Measurements from ENCODE around the gene PSMC3IP. TPM values are rescaled to one million over a fixed set of nuclear protein-coding genes. Genes with fewer than 3 reads are reported as not detected.

The PSMC3IP gene
- total and polyA plus RNA-seq, 11 donors = 0.71 to 4.1 (median 2.1) TPM

GRCh38 chr17:42525221-42525620 is 52.3 kb downstream of the PSMC3IP start:
- no peaks in the 10 kb centered on the region for H3K27me3 ChIP-seq
- peaks cover 6 to 61% (median 48%) of the 10 kb centered on the region in 12 donors for H3K4me1 ChIP-seq
- no peak for ATAC-seq
- H3K27ac ChIP-seq = peak overlapping the region in 9 of 12 donors; percentile 52 to 97 (median 74)
- TF ChIP-seq POLR2A (IDR thresholded peaks at IDR 0.05) (no peak), CTCF (IDR thresholded peaks at IDR 0.05) (no peak)
- no peak for DNase-seq
- no peaks in the 10 kb centered on the region for H3K9me3 ChIP-seq
- intact Hi-C loops (cut with DNase I) = loop anchor here in 4 of 10 donors (5.0 to 10.0 kb wide), 4 partner anchors 93 to 343 kb away; partner anchors contain the start of genes CAVIN1 (in 2 of the 4) and KCNH4 (in 1 of the 4)
- no peak overlapping the region for H3K4me3 ChIP-seq
- H3K36me3 ChIP-seq = peaks cover 0 to 30% (median 0%) of the 10 kb centered on the region in 9 donors
- WGBS, 4 donors = 76 to 93% (median 85%) methylated on average over 2 of the region's 2 CpGs

GRCh38 chr17:42522798-42523278 is 54.7 kb downstream of the PSMC3IP start:
- 85 to 93% (median 91%) methylated on average over 6 to 8 of the region's 8 CpGs for WGBS, 4 donors
- intact Hi-C loops (cut with DNase I) = loop anchor here in 4 of 10 donors (2.0 to 10.0 kb wide), 4 partner anchors 98 to 211 kb away; partner anchors contain the start of gene CAVIN1 (in 4 of the 4)
- DNase-seq = no peak

More at GRCh38 chr17:42522798-42523278, 54.7 kb downstream of the PSMC3IP start:
- ATAC-seq = no peak
- H3K36me3 ChIP-seq = peaks cover 0 to 30% (median 0%) of the 10 kb centered on the region in 9 donors
- H3K4me3 ChIP-seq = no peak overlapping the region
- H3K9me3 ChIP-seq = no peaks in the 10 kb centered on the region
- H3K27ac ChIP-seq = peak overlapping the region in 11 of 12 donors; percentile 84 to 97 (median 91)
- H3K27me3 ChIP-seq = no peaks in the 10 kb centered on the region
- no peak for TF ChIP-seq CTCF (IDR thresholded peaks at IDR 0.05)
- no peak for TF ChIP-seq POLR2A (IDR thresholded peaks at IDR 0.05)
- H3K4me1 ChIP-seq = peaks cover 16 to 85% (median 72%) of the 10 kb centered on the region in 12 donors

Other genes starting within 250 kb of the PSMC3IP start
- 100 to 1,000 TPM; 111 to 614 (median 148) TPM for gene STAT3, start 189.3 kb downstream of the PSMC3IP start, total RNA-seq
- gene STAT3, start 189.3 kb downstream of the PSMC3IP start, polyA plus RNA-seq = 100 to 1,000 TPM in 1 of 2 donors, 10 to 100 TPM in 1; 36.0 to 152 TPM
- 100 to 1,000 TPM; 195 to 318 (median 253) TPM for gene CAVIN1, start 154.5 kb downstream of the PSMC3IP start, total RNA-seq
- 100 to 1,000 TPM; 140 to 281 TPM for gene CAVIN1, start 154.5 kb downstream of the PSMC3IP start, polyA plus RNA-seq
- gene ATP6V0A1, start 118.9 kb downstream of the PSMC3IP start, total RNA-seq = 10 to 100 TPM; 30.3 to 65.9 (median 35.9) TPM
- 10 to 100 TPM; 24.3 to 40.6 TPM for gene ATP6V0A1, start 118.9 kb downstream of the PSMC3IP start, polyA plus RNA-seq
- gene NAGLU, start 41.5 kb downstream of the PSMC3IP start, total RNA-seq = 10 to 100 TPM in 8 of 9 donors, 1 to 10 TPM in 1; 8.4 to 22.0 (median 12.5) TPM
- 10 to 100 TPM; 10.4 to 19.1 TPM for gene NAGLU, start 41.5 kb downstream of the PSMC3IP start, polyA plus RNA-seq
- 1 to 10 TPM in 3 of 9 donors, under 1 TPM in 5, not detected in 1; 0.32 to 1.7 (median 0.97) TPM for gene HSD17B1, start 24.8 kb downstream of the PSMC3IP start, total RNA-seq
- gene HSD17B1, start 24.8 kb downstream of the PSMC3IP start, polyA plus RNA-seq = 1 to 10 TPM; 1.2 to 1.8 TPM
- 10 to 100 TPM; 24.3 to 50.4 (median 33.2) TPM for gene COASY, start 15.6 kb downstream of the PSMC3IP start, total RNA-seq
- 10 to 100 TPM; 37.5 to 59.1 TPM for gene COASY, start 15.6 kb downstream of the PSMC3IP start, polyA plus RNA-seq
- 10 to 100 TPM; 48.1 to 76.2 (median 57.9) TPM for gene MLX, start 10.6 kb downstream of the PSMC3IP start, total RNA-seq
- gene MLX, start 10.6 kb downstream of the PSMC3IP start, polyA plus RNA-seq = 10 to 100 TPM; 53.1 to 71.7 TPM
- gene RETREG3, start 31.6 kb upstream of the PSMC3IP start, total RNA-seq = 10 to 100 TPM; 21.3 to 39.0 (median 28.3) TPM
- gene RETREG3, start 31.6 kb upstream of the PSMC3IP start, polyA plus RNA-seq = 10 to 100 TPM; 12.2 to 16.8 TPM
- gene TUBG1, start 32.0 kb upstream of the PSMC3IP start, total RNA-seq = 10 to 100 TPM; 31.5 to 80.1 (median 49.3) TPM
- gene TUBG1, start 32.0 kb upstream of the PSMC3IP start, polyA plus RNA-seq = 100 to 1,000 TPM in 1 of 2 donors, 10 to 100 TPM in 1; 46.4 to 112 TPM
- 10 to 100 TPM; 11.0 to 28.2 (median 16.7) TPM for gene TUBG2, start 81.6 kb upstream of the PSMC3IP start, total RNA-seq
- 10 to 100 TPM in 1 of 2 donors, 1 to 10 TPM in 1; 8.6 to 15.3 TPM for gene TUBG2, start 81.6 kb upstream of the PSMC3IP start, polyA plus RNA-seq
- gene PLEKHH3, start 99.3 kb upstream of the PSMC3IP start, total RNA-seq = 10 to 100 TPM; 17.8 to 25.9 (median 23.6) TPM
- gene PLEKHH3, start 99.3 kb upstream of the PSMC3IP start, polyA plus RNA-seq = 10 to 100 TPM; 19.5 to 19.9 TPM
- 1 to 10 TPM; 1.2 to 3.1 (median 2.1) TPM for gene CCR10, start 104.1 kb upstream of the PSMC3IP start, total RNA-seq
- gene CCR10, start 104.1 kb upstream of the PSMC3IP start, polyA plus RNA-seq = 1 to 10 TPM; 1.1 to 2.1 TPM
- 10 to 100 TPM in 1 of 9 donors, 1 to 10 TPM in 8; 1.3 to 17.9 (median 3.1) TPM for gene CNTNAP1, start 104.8 kb upstream of the PSMC3IP start, total RNA-seq
- 1 to 10 TPM; 2.2 to 4.3 TPM for gene CNTNAP1, start 104.8 kb upstream of the PSMC3IP start, polyA plus RNA-seq
- 10 to 100 TPM; 29.7 to 50.2 (median 41.5) TPM for gene EZH1, start 167.3 kb upstream of the PSMC3IP start, total RNA-seq
- gene EZH1, start 167.3 kb upstream of the PSMC3IP start, polyA plus RNA-seq = 10 to 100 TPM; 18.8 to 23.8 TPM
- gene RAMP2, start 183.5 kb upstream of the PSMC3IP start, total RNA-seq = 10 to 100 TPM; 31.2 to 58.3 (median 39.7) TPM
- gene RAMP2, start 183.5 kb upstream of the PSMC3IP start, polyA plus RNA-seq = 10 to 100 TPM; 33.1 to 82.0 TPM
- 10 to 100 TPM; 32.7 to 50.4 (median 37.9) TPM for gene VPS25, start 195.7 kb upstream of the PSMC3IP start, total RNA-seq
- 10 to 100 TPM; 33.1 to 88.4 TPM for gene VPS25, start 195.7 kb upstream of the PSMC3IP start, polyA plus RNA-seq
- 1 to 10 TPM in 1 of 9 donors, not detected in 8; 1.2 TPM for gene WNK4, start 202.9 kb upstream of the PSMC3IP start, total RNA-seq
- not detected for gene WNK4, start 202.9 kb upstream of the PSMC3IP start, polyA plus RNA-seq
- 10 to 100 TPM; 56.2 to 97.1 (median 71.8) TPM for gene COA3, start 221.0 kb upstream of the PSMC3IP start, total RNA-seq
- gene COA3, start 221.0 kb upstream of the PSMC3IP start, polyA plus RNA-seq = 100 to 1,000 TPM; 110 to 136 TPM
- gene CNTD1, start 221.1 kb upstream of the PSMC3IP start, total RNA-seq = not detected
- under 1 TPM; 0.10 to 0.38 TPM for gene CNTD1, start 221.1 kb upstream of the PSMC3IP start, polyA plus RNA-seq
- gene BECN1, start 246.6 kb upstream of the PSMC3IP start, total RNA-seq = 10 to 100 TPM; 70.8 to 94.9 (median 79.8) TPM
- gene BECN1, start 246.6 kb upstream of the PSMC3IP start, polyA plus RNA-seq = 10 to 100 TPM; 29.9 to 91.9 TPM